Measurements from ENCODE around the gene PHF23.
"Not testable (repeated sequence)": the region's sequence is repeated elsewhere in the genome, so short reads cannot be mapped to it uniquely, and the experiment has no call there.

PHF23 gene

GRCh38 chr17:7258731-7259554 lies 19.7 kb upstream of the PHF23 start:
- DNase-seq: no peak

GRCh38 chr17:7256766-7257456 lies 17.7 kb upstream of the PHF23 start:
- no peak for DNase-seq

- no peak for DNase-seq
Observed at GRCh38 chr17:7254511-7254910, 15.3 kb upstream of the PHF23 start.

GRCh38 chr17:7253082-7253481 lies 13.8 kb upstream of the PHF23 start:
- no peak for DNase-seq

GRCh38 chr17:7252176-7253043 lies 13.2 kb upstream of the PHF23 start, which contains the start of gene ELP5:
ELP5 (plus strand) TSS chr17:7252215; CDS start chr17:7252551, 336 bp downstream.
- DNase-seq: peak; percentile 84

- peak; percentile 99 for DNase-seq
Observed at GRCh38 chr17:7251661-7252175, 12.5 kb upstream of the PHF23 start, which contains the start of gene CTDNEP1. CTDNEP1 (minus strand) TSS chr17:7251734; CDS start chr17:7251296, 438 bp downstream.

GRCh38 chr17:7250695-7251627 lies 11.7 kb upstream of the PHF23 start:
- DNase-seq: peak; percentile 16

- no peak for DNase-seq
Observed at GRCh38 chr17:7249830-7250229, 10.6 kb upstream of the PHF23 start.

GRCh38 chr17:7249214-7249613 lies 10.0 kb upstream of the PHF23 start:
- DNase-seq: no peak

- no peak for DNase-seq
Observed at GRCh38 chr17:7248796-7249195, 9.5 kb upstream of the PHF23 start.

GRCh38 chr17:7246779-7247178 lies 7.5 kb upstream of the PHF23 start:
- DNase-seq: no peak

- DNase-seq: not testable (repeated sequence)
Observed at GRCh38 chr17:7243838-7244237, 4.6 kb upstream of the PHF23 start.

- DNase-seq: no peak
Observed at GRCh38 chr17:7243453-7243729, 4.1 kb upstream of the PHF23 start.

- peak; percentile 93 for DNase-seq
Observed at GRCh38 chr17:7242717-7243452, 3.6 kb upstream of the PHF23 start.

- peak; percentile 94 for DNase-seq
Observed at GRCh38 chr17:7241783-7242716, 2.8 kb upstream of the PHF23 start, which contains the start of gene GABARAP. GABARAP (minus strand) TSS chr17:7242449; CDS start chr17:7242330, 119 bp downstream.

GRCh38 chr17:7241090-7241733 lies 2.0 kb upstream of the PHF23 start:
- no peak for DNase-seq

- DNase-seq: no peak
Observed at GRCh38 chr17:7240375-7240774, 1.1 kb upstream of the PHF23 start.

GRCh38 chr17:7238420-7239090 lies 702 bp downstream of the PHF23 start:
- peak; percentile 36 for DNase-seq

Measured in activated gamma-delta T cell treated with Interleukin-2 at 50 U/mL for 16 hours (primary cell).